ENCODE measurements around the gene SMARCAL1.

The SMARCAL1 gene

DNA sequence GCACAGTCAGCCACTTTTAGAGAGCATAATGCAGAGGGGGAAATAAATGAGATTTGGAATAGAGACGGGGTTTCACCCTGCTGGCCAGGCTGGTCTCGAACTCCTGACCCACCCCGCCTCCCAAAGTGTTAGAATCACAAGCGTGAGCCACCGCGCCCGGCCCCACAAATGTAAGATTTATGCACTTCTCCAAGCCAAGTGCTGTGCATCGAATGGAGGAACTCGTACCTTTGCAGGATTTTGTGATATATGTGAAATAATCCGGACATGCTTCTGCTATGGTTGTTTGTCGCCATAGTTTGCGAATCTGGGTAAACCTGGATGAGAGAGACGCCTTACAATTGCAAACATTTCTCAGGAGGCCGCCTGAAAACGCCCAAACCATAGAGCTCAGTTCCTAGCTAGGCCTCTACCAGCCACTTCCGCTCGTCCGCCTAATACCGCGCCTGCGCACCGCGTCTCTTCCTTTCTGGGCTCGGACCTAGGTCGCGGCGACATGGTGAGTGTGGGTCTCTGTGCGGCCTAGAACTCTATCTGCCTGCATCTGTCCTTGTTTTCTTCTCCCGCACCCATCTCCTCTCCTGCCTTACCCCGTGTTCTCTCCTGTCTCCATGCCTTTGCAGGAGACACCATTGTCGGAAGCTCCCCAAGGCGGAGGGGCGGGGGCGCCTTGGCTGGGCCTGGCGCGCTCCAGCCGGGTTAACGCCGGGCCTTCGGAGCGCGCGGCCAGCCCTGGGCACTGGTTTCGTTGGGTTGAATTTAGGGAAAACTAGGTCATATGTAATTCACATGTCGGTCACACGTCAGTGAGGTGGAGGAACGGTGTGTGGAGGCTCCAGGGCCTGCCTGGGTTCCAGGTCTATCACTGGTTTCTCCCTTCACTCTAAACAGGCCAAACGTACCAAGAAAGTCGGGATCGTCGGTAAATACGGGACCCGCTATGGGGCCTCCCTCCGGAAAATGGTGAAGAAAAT is 86.4 kb downstream of the SMARCAL1 start, which contains the start of gene RPL37A:
TSS of gene RPL37A (plus strand) at position 466 of the 974 bp plus-strand sequence. CDS start at position 497, 31 bp downstream.
- TF ChIP-seq CTCF (conservative IDR thresholded peaks at IDR 0.05) = no peak
- H3K27ac ChIP-seq = peak within 1 kb of the TSS; percentile 86

DNA sequence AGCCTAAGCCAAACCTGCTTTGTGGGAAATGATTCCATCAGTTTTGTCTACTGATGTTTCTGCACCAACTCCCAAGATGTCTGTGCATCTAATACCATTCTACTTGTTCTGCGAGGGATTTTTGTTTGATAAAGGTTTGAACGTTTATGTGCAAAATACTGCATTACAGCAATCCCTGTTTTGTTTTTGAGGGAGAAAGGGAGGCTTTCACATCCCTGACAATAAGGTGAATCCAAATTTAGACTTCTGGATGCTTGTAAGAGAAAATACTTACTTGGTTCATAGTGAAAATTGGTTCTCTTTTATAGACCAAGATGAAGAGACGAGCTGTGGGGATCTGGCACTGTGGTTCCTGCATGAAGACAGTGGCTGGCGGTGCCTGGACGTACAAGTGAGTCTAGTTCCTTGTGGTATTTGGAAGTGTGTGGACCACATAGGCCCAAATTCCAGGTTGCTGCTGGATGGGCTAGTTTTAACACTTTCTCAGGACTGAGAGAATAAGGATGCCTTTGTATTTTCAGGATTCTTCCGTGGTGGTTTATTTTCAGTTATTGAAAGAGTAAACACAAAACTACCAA is 87.4 kb downstream of the SMARCAL1 start:
- H3K27ac ChIP-seq = peak overlapping the region; percentile 86
- no peak for TF ChIP-seq CTCF (conservative IDR thresholded peaks at IDR 0.05)

DNA sequence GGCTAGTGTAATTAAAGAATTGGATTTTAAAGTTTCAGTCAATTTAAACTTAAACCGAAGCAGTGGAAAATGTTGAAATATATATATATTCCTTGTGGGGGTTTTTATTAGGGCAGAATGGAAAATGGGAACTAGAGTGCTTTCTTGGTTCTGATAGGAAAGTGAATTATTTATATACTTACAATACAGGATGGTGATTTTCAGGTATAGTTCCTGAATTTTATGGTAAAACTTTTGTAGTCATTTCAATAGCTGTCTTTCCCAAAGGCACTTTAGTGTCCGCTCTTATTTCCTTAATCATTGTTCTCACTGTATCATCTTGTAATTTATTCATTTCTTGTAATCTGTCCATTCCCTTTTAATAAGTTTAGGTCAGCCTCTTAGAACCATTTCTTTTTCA is 88.3 kb downstream of the SMARCAL1 start:
- H3K27ac ChIP-seq = peak overlapping the region; percentile 86; the same call in 1 of the 2 replicates
- no peak for TF ChIP-seq CTCF (conservative IDR thresholded peaks at IDR 0.05)

- peak overlapping the region; percentile 86; the same call in 1 of the 2 replicates for H3K27ac ChIP-seq
- no peak for TF ChIP-seq CTCF (conservative IDR thresholded peaks at IDR 0.05)
Measured at GRCh38 chr2:216501854-216502253, 89.6 kb downstream of the SMARCAL1 start.

- H3K27ac ChIP-seq = 0 out of 2 replicates have a peak overlapping the region, but pooled peaks have one; percentile 18
- TF ChIP-seq CTCF (conservative IDR thresholded peaks at IDR 0.05) = no peak
Measured at GRCh38 chr2:216502381-216503158, 90.3 kb downstream of the SMARCAL1 start.

DNA sequence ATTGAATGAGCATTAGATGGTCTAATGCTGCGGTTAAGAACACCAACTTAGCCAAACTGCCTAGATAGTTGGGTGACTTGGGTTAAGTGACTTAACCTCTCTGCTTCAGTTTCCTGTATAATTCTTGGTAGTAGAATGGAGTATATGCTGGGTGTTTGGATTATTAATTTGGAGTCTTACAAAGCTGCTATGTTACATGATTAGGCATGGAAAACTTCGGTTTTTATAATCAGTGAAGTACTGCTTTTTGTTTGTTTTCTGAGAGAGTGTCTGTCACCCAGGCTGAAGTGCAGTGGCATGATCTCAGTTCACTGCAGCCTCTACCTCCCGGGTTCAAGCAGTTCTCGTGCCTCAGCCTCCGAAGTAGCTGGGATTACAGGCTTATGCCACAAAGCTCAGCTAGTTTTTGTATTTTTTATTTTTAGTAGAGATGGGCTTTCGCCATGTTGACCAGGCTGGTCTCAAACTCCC is 90.9 kb downstream of the SMARCAL1 start:
- 0 out of 2 replicates have a peak overlapping the region, but pooled peaks have one; percentile 18 for H3K27ac ChIP-seq
- TF ChIP-seq CTCF (conservative IDR thresholded peaks at IDR 0.05) = no peak
